NT2/D1 (cell line): Measurements from ENCODE around the gene TARS3.

Source experiments
- DNase-seq: peaks from one replicate; pipeline ENCODE4 v3.0.0-alpha.2; 2011; ENCODE audit warnings: low read depth, low spot score
- H3K27me3 ChIP-seq: 2 replicates; pipeline ENCODE4 v1.6.0; 2011; ENCODE audit warnings: mild to moderate bottlenecking; ENCODE audit not compliant: insufficient read length, insufficient read depth
- H3K36me3 ChIP-seq: 2 replicates; pipeline ENCODE4 v1.6.1; 2011; ENCODE audit warnings: mild to moderate bottlenecking, low read length, mixed read lengths; ENCODE audit not compliant: insufficient read depth, insufficient read length
- H3K4me1 ChIP-seq: 2 replicates; pipeline ENCODE4 v1.5.1; 2011; ENCODE audit not compliant: insufficient read depth, insufficient read length
- H3K4me3 ChIP-seq: 2 replicates; pipeline ENCODE4 v1.5.1; 2011; ENCODE audit warnings: low read depth; ENCODE audit not compliant: insufficient read length
- H3K9ac ChIP-seq: 2 replicates; pipeline ENCODE4 v1.6.0; 2011; ENCODE audit warnings: low read depth; ENCODE audit not compliant: insufficient read length
- H3K9me3 ChIP-seq: 2 replicates; pipeline ENCODE4 v1.5.1; 2011; ENCODE audit warnings: mild to moderate bottlenecking, low read length; ENCODE audit not compliant: insufficient read depth
- SUZ12 ChIP-seq: IDR thresholded peaks from 2 replicates; pipeline ENCODE4 v1.6.1; 2011; ENCODE audit not compliant: insufficient read length, insufficient read depth; ENCODE audit errors: extremely low read depth
- YY1 ChIP-seq: IDR thresholded peaks from 2 replicates; pipeline ENCODE4 v1.6.1; 2011; ENCODE audit not compliant: insufficient read length, insufficient read depth
- ZNF274 ChIP-seq: IDR thresholded peaks from 2 replicates; pipeline ENCODE4 v1.6.1; 2011; ENCODE audit warnings: mild to moderate bottlenecking, low read depth, low read length

Gene TARS3

DNA sequence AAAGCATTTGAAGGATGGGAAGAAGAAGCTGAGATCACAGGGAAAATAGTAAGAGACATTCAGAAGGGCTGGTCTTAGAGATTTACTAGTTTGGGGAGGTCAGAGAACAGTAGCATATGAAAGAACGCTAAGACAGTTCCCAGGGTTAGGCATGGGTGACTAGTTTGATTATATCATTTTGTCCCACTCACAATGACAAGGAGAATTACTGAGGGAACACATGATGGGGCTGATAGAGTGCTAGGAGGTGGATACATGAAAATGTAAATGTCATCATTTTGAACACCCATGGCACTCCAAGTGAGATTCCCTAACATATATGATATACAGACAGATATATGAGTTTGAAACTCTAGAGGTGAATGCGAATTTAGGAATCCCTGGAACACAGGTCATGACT, 9.3 kb upstream of the TARS3 start:
- Histone ChIP-seq H3K4me1 (no peaks in the 10 kb centered on the region), H3K9ac (no peak overlapping the region), H3K27me3 (no peaks in the 10 kb centered on the region), H3K4me3 (no peak overlapping the region), H3K9me3 (no peaks in the 10 kb centered on the region), H3K36me3 (no peaks in the 10 kb centered on the region)
- TF ChIP-seq ZNF274, result no peak
- no peak for TF ChIP-seq YY1
- no peak for TF ChIP-seq SUZ12
- DNase-seq, result no peak

DNA sequence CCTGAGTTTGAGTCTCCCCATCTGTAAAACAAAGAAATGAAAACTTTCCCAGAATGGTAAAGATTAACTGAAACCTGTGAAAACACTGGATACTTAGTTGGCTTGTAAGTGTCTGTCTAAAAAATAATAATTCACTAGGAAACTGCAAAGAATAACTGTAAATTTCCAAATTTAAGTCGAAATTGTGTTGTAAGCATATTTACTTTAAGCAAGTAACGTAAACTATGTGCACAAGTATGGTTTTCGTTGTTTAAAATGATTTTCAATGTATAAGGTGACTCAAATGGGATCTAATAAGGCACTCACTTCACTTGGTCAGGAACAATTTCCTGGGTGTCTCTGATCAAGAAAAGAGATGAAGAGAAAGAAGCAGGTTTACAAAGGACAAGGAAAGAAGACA, 8.5 kb upstream of the TARS3 start:
- Histone ChIP-seq H3K9me3 (no peaks in the 10 kb centered on the region), H3K9ac (no peak overlapping the region), H3K4me3 (no peak overlapping the region), H3K27me3 (no peaks in the 10 kb centered on the region), H3K36me3 (no peaks in the 10 kb centered on the region), H3K4me1 (no peaks in the 10 kb centered on the region)
- TF ChIP-seq YY1, result no peak
- TF ChIP-seq SUZ12, result no peak
- no peak for TF ChIP-seq ZNF274
- no peak for DNase-seq

DNA sequence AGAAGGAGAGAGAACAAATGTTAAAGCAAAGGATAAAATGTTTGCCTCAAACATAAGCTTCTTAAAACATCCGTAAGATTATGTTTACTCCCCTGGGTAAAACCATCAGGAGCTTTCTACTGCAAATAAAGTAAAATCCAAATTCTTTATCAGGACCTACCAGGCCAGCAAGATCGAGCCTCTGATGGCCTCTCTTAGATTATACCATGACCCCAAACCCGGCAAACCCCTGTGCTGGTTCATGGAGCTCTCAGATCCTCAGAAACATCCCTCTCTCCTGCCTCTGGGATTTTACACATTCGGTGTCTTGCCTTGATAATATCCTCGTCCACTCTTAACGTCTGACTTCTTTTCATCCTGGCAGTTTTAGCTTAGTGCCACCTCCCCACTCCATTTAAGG, 7.5 kb upstream of the TARS3 start:
- Histone ChIP-seq H3K4me3 (no peak overlapping the region), H3K36me3 (no peaks in the 10 kb centered on the region), H3K27me3 (no peaks in the 10 kb centered on the region), H3K4me1 (no peaks in the 10 kb centered on the region), H3K9ac (no peak overlapping the region), H3K9me3 (no peaks in the 10 kb centered on the region)
- no peak for DNase-seq
- TF ChIP-seq YY1 (no peak), SUZ12 (no peak), ZNF274 (no peak)

DNA sequence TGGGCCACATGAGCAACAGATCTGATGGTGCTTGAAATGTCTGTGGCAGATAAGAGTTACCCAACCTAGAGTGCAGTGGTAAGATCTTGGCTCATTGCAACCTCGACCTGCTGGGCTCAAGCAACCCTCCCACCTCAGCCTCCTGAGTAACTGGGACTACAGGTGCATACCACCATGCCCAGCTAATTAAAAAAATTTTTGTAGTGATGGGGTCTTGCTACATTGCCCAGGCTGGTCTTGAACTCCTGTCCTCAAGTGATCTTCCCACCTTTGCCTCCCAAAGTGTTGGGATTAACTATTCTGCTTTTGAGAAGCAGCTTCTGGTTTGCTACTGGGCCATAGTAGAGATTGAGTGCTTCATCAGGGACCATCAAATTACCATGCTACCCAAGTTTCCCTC, 2.9 kb upstream of the TARS3 start:
- no peak overlapping the region for H3K4me3 ChIP-seq
- no peaks in the 10 kb centered on the region for H3K27me3 ChIP-seq
- no peak overlapping the region for H3K9ac ChIP-seq
- peaks cover 2% of the 10 kb centered on the region for H3K36me3 ChIP-seq
- H3K4me1 ChIP-seq, result no peaks in the 10 kb centered on the region
- TF ChIP-seq YY1 (no peak), ZNF274 (no peak), SUZ12 (no peak)
- H3K9me3 ChIP-seq, result no peaks in the 10 kb centered on the region
- DNase-seq, result no peak

DNA sequence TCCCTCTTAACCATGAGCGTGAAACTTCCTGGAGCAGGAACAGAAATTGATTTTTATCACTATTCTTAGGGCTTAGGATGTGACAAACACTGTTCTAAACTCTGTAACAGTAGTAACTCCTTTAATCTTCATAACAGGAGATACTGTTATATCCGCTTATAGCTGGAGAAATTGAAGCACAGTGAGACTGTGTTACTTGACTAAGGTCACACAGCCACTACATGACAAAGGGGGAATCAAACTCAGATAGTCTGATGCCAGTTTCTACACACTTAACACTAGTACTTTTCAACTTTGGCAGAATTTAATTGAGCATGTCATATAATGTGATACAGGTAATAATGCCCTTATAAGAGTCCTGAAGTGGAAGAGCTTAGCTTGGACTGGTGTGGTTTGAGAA, 800 bp upstream of the TARS3 start:
- TF ChIP-seq YY1 (no peak), ZNF274 (no peak), SUZ12 (no peak)
- no peak for DNase-seq
- H3K36me3 ChIP-seq, result peaks cover 21% of the 10 kb centered on the region
- H3K4me3 ChIP-seq, result no peak overlapping the region
- H3K27me3 ChIP-seq, result no peaks in the 10 kb centered on the region
- H3K9me3 ChIP-seq, result no peaks in the 10 kb centered on the region
- no peak overlapping the region for H3K9ac ChIP-seq
- H3K4me1 ChIP-seq, result no peaks in the 10 kb centered on the region

DNA sequence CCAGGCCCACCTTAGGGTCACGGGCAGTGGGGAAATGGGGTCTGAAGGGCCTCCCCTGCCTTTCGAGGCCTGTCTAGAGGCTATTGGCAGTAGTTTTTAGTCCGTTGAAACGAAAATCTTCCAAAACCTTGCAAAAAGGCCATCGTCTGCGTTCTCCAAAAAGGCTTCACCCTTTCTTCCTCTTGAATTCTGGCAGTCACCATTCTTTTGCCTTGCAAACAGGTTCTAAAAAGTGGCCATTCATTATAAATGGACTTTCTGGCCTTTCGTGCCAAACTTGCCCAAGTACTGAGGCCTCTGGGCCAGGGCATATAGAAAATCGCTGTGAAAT, 367 bp upstream of the TARS3 start:
- H3K4me1 ChIP-seq, result no peaks in the 10 kb centered on the region
- no peak overlapping the region for H3K4me3 ChIP-seq
- TF ChIP-seq ZNF274 (no peak), SUZ12 (no peak), YY1 (no peak)
- no peak overlapping the region for H3K9ac ChIP-seq
- no peak for DNase-seq
- H3K36me3 ChIP-seq, result peaks cover 25% of the 10 kb centered on the region
- H3K9me3 ChIP-seq, result no peaks in the 10 kb centered on the region
- H3K27me3 ChIP-seq, result no peaks in the 10 kb centered on the region

DNA sequence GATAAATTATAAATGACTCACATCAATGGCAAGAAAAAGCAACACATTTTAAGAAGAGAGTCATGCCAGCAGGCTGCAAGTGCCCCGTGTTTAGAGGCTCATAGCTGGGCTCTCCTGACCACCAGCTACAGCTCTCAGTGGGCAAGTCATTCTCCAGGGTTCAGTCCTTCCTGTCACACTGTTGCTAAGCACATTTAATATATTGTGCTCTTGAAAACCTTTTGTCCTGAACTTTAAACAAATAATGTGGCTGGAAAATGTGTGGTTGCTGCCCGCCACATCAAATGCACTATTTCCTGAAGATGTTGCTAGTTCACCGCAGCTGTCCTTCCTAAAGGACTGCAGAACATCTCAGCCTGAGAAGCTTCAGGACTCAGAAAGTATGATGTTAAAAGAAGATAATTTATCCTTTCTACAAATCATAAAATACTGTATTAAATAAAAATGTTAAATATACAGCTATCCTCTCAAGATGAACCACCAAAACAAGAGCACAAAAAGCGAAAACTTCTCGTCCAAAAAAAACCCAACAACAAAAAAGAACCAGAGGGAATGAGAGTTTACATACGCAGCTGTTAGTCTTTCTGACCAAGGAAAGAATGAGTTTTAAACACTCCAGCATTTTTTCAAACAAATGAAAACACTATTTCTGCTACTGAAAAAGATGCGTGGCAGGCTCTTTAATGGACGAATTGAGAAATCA, 951 bp downstream of the TARS3 start:
- Histone ChIP-seq H3K36me3 (peaks cover 39% of the 10 kb centered on the region), H3K4me3 (peak overlapping the region; percentile 78), H3K4me1 (no peaks in the 10 kb centered on the region), H3K27me3 (no peaks in the 10 kb centered on the region), H3K9me3 (no peaks in the 10 kb centered on the region), H3K9ac (peak overlapping the region; percentile 90)
- TF ChIP-seq ZNF274 (no peak), YY1 (no peak), SUZ12 (no peak)
- DNase-seq, result no peak

DNA sequence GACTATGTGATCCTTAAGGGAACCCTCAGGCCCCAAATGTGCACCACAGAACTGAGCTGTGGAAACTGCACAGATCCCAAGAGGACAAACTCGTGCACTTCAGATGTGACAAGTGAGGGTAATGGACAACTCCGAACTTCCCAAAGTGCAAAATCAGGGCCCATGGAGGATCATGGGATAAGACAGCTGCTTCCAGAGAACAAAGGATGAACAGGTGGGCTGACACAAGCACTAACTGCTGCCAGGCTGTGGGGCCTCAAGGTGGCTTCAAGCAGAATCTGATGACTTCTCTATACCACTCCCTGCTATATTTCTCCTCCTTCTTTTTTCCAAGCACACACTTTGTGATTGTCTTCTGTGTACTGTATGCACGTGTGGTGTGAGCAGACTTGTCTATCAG, 5.4 kb downstream of the TARS3 start:
- no peak overlapping the region for H3K9ac ChIP-seq
- no peak overlapping the region for H3K4me3 ChIP-seq
- TF ChIP-seq YY1 (no peak), SUZ12 (no peak), ZNF274 (no peak)
- no peaks in the 10 kb centered on the region for H3K27me3 ChIP-seq
- no peak for DNase-seq
- peaks cover 60% of the 10 kb centered on the region for H3K36me3 ChIP-seq
- no peaks in the 10 kb centered on the region for H3K9me3 ChIP-seq
- H3K4me1 ChIP-seq, result no peaks in the 10 kb centered on the region
